ENCODE measurements around the gene ARAP3. TPM values are rescaled to one million over a fixed set of nuclear protein-coding genes. Genes with fewer than 3 reads are reported as not detected.

The ARAP3 gene
- polyA plus RNA-seq, 5 donors, result 35.3 to 50.1 (median 42.3) TPM

DNA sequence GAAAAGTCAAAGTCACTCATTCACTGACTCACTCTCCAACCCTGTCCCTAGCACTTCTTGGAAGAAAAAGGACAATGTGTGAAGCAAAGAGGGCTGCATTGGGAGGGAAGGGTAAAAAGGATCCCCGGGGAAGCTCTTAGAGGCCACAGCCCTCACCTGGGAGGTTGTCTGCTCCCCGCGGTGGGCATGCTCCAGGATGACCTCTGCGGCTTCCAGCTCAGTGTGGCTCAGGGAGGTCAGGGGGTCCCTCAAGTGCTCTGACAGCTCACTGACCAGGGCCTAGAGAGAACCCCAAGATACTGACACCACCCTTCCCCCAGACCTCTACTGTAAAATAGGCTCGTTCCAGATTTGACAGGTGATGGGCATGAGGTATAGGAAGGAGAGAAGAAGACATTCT is 34.8 kb downstream of the ARAP3 start:
- no peak for DNase-seq

DNA sequence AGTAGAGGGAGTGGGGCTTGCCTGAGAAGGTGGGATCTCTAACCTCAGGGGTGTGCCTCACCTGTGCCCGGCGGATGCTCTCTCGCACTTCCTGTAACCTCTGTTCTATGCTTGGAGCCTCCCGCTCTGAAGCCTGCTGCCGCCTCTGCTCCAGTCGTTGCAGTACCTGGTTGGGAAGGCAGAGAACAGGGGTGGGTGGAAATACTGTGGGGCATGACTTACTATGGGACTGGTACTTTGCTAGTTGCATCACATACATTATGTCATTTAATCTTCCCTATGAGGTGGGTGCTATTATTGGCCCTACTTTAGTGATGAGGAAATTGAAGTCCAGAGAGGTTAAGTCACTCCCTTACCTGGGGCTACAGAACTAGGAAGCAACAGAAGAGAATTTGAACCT is 36.0 kb downstream of the ARAP3 start:
- no peak for DNase-seq

DNA sequence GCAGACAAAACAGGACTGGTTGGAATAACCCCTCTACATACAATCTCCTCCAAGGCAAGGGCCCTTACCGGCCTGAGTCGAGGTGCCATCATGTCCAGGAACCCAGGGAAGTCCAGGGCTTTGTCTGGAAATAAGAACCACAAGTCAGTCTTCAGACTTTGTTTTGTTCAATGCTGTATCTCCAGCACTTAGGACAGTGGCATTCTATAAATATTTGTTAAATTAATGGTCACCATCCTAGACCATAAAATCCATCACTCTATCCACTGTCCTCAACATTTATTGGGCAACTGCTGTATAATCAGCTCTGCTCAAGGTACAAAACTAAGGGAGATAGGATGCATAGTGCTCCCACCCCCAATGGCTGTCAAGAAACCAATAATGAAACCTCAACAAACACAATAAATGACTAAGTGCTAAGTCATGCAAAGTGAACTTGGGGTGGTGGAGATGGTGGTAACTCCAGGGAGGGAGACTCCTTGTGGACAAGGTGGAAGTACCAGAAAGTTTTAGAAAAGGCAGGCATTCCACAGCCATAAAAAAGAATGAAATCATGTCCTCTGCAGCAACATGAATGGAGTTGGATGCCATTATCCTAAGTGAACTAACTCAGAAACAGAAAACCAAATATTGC is 40.3 kb downstream of the ARAP3 start:
- no peak for DNase-seq

DNA sequence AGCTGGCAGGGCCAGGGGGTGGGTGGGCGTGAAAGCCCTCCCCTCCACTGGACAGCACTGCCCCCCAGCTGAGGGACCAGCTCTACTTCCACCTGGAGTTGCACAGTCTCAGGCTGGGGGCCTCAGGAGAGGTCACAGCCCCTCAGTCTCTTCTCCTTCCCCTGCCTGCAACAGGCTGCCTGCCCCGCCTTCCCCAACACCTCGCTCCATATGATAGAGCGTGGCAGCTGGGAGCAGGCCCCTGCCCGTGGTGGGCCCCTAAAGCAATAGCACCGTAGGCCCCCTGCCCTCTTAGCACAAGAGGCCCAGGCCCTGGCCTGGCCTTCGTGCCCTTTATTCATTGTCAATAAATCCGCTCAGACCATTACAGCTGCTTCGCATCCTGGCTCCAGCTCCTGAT is 41.3 kb downstream of the ARAP3 start:
- DNase-seq, result no peak

DNA sequence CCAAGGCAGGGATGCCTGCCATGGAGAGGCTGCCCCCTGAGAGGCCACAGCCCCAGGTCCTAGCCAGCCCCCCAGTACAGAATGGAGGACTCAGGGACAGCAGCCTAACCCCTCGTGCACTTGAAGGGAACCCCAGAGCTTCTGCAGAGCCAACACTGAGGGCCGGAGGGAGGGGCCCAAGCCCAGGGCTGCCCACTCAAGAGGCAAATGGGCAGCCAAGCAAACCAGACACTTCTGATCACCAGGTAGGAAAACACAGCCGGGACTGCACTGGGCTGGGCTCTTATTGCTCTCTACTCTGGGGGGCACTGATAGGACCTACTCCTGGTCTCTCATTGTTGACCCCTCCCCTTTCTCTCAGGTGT is 42.0 kb downstream of the ARAP3 start:
- DNase-seq, result no peak

DNA sequence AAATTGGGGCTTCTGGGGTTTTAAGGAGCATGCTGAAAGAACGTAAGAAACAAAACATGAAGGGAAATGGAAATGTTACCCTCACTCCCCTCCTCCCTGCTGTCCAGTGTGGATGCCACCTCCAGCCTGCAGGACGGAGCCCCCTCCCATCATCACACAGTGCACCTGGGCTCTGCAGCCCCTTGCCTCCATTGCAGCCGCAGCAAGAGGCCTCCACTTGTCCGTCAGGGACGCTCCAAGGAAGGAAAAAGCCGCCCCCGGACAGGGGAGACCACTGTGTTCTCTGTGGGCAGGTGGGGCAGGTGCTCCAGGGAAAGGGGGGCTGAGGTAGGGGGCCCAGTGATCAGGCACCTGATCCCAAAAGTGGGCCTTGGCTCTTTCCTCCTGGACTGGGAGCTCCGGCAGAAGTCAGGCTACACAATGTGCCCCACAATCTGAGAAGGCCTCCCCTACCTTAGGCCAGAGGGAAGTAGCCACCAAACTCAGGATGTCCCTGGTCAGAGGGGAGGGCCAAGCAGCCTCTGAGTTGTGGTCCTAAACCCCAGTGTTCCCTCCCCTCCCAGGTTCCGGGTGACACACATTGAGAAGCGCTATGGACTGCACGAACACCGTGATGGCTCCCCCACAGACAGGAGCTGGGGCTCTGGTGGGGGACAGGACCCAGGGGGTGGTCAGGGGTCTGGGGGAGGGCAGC is 42.5 kb downstream of the ARAP3 start:
- no peak for DNase-seq

DNA sequence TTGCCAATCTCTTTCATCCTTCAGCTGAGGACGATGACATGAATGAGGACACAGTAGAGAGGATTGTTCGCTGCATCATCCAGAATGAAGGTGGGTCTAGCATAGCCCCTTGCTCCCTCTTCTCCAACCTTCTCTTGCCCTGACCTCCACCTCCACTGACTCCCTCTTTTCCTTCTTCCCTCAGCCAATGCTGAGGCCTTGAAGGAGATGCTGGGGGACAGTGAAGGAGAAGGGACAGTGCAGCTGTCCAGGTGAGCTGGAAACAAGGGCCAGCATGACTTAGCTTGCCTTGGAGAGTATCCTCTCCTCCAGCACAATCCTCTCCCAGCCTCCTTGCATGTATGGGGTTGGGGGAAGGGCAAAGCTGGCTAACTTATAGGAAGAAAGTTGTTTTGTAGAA is 43.3 kb downstream of the ARAP3 start:
- no peak for DNase-seq

DNA sequence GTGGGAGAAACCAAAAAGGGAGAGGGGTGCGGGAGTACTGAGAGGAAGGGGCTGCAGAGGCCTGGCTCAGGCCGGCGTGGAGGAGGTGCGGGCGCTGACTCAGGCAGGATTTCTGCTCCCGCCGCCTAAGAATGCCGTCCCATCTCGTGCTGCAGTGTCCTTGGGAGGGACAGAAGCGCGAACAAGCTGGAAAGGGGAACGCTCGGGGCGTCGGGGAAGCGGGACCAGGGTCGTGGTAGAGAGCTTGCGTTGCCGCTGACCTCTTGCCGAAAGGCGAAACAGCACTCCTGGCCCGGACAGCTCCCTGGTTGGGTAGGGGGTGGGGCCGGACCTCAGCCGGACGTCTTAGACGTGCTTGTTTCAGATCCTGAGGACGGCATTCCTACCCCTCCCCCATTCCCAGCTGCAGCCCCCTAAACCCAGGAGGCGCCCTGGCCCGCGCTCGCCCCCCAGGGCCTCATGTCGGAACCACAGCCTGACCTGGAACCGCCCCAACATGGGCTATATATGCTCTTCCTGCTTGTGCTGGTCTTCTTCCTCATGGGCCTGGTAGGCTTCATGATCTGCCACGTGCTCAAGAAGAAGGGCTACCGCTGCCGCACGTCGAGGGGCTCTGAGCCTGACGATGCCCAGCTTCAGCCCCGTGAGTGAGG is 44.1 kb downstream of the ARAP3 start:
- peak in 1 of 2 donors; percentile 37 for DNase-seq

DNA sequence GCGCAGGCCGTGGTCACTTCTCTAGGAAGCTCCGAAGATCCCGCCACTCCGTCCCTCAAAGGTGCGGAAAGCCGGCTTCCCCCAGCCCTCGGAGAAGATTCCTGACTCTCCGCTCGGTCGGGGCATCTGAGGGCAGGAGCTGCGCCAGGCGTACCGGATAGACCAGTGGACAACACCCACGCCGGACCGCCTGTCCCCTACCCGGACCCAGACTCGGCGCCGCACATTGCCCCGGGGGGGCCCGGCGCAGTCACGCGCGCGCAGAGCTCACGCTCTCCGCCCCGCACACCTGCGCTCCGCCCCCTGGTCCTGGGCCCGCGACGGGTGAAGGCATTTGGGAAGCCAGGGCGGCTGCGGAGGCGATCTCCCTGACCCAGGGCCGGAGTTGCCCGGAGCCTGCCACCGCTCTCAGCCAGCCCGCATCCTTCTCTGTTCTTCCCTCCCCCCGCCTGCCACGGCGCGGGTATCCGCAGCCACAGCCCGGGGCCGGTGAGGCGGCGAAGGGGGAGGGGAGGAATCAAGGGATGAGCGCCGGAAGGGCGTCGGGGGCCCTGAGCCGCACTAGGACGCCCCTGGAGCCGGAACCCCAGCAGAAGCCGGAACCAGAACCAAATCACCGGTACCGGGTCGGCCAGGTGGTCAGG is 44.8 kb downstream of the ARAP3 start:
- no peak for DNase-seq

DNA sequence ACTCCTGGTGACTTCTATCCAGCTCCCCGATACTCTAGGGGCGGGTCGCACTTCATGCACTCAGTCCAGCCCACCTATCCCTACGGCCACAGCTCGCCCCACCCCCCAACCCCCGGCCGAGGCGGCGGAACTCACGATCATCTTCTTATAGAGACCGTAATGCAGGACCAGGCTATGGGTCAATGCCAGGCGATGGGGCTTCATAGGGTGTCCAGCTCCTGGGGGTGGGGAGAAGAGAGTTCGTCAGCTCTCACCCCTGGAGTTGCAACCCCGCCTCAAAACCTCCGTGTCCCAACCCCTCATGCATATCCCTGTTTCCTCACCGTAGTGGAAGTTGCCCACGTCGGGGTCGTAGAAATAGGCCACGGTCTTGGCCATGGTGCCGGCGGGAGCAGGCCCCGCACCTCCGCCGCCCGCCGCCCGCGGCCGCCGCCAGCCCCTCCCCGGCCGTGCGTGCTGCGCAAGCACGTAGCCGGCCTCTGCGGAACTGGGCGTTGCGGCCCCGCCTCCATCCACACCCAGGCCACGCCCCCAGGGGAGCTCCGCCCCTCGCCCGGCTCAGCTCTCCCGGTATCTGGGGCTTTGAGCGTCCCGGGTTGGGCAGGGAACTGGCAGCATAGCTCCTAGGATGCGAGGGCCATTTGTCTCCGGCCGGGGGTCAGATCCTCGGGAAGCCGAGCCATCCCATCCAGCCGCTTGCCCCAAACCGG is 45.5 kb downstream of the ARAP3 start, which contains the start of the genes HDAC3 and RELL2:
TSS of gene HDAC3 (minus strand) at position 437 of the 710 bp plus-strand sequence. CDS start at position 378, 59 bp downstream.
TSS of gene RELL2 (plus strand) at position 585 of the 710 bp plus-strand sequence. CDS start 1,229 bp downstream, outside the sequence.
- DNase-seq, result peak; percentile 88 to 92

DNA sequence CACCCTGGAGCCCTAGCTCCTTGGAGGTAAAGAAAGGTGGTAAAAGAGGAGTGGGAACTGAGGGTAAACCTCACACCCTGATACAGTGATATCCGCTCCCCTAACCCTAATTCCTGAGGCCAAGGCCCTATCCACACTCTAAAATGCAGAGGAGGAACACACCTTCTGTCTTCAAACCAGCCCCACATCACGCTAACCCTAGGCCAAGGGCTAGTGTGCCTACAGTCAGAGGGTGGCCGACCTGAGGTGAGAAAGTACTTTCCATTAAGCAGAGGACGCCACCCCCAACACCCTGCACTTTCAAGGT is 46.0 kb downstream of the ARAP3 start:
- no peak for DNase-seq

DNA sequence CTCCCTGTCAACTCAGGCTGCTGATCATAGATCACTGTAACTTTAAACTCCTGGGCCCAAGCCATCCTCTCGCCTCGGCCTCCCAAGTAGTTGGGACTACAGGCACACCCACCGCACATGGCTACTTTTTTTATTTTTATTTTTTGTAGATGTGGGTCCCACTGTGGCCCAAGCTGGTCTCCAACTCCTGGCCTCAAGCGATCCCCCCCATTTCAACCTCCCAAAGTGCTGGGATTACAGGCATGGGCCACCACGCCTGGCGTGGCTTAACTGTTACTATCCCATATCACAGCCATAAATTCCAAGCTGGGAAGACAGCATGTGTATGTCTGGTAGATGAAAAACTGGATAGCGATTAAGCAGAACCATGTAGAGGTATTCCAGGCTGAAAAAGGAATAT is 46.4 kb downstream of the ARAP3 start:
- DNase-seq, result no peak

DNA sequence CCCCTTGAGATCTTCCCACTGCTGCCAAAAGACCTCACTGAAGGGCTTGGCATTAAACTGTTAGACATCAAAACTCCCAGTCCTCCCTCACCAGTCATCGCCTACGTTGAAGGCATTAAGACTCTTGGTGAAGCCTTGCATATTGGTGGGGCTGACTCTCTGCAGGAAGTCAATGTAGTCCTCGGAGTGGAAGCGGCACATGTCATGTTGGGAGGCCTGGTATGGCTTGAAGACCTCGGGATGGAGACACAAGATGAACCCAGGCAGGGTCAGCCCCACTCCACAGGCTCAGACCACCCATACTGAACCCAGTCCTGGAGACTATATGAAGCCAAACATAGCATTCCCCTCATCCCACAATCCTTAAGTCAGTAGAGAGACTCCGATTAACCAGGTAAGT is 47.3 kb downstream of the ARAP3 start:
- no peak for DNase-seq

DNA sequence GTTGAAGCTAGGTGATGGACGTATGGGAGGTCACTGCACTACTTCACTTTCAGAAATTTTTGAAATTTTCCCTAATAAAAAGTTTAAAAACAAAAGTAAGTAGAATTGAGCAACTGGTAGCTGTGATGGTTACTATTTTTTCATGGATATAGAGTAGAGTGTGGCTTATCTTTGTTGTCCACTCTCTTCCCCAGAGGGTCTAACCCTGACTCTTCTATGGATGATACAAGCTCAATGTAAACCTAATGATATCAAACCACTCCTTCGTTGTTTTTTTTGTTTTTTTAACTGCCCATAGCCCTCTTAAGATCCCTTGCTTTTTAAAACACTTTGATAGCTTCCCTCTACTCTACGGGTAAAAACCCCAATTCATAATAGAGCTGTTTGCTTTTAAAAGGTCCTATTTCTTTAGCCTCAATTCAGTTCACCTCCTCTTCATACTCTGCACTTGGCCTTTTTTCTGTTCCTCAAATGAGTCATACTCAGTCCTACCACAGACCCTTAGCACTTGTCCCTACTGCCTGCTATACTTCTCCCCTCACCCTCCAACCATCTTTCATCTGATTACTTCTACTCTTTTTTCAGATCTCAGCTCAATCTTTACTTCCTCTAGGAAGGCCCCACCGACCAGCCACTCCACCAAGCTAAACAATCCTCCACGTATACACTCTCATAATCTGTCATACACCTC is 48.0 kb downstream of the ARAP3 start:
- no peak for DNase-seq

DNA sequence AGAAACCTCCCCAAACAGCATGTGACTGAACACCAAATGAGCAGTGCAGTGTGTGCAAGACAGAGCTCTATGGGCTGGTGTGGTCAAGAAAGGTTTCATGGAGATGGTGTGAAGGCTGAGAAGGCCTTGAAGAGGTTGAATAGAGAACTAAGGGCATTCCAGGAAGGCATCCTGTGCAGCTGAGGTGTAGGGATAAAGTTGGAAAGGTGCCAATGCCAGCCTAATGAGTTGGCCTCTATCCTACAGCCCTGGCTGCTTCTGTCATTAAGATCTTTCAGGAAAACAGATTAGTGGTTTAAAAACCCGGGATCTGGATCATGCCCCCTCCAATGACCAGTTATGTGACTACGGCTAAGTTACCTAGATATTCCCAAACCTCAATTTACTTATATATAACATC is 49.4 kb downstream of the ARAP3 start:
- DNase-seq, result no peak

DNA sequence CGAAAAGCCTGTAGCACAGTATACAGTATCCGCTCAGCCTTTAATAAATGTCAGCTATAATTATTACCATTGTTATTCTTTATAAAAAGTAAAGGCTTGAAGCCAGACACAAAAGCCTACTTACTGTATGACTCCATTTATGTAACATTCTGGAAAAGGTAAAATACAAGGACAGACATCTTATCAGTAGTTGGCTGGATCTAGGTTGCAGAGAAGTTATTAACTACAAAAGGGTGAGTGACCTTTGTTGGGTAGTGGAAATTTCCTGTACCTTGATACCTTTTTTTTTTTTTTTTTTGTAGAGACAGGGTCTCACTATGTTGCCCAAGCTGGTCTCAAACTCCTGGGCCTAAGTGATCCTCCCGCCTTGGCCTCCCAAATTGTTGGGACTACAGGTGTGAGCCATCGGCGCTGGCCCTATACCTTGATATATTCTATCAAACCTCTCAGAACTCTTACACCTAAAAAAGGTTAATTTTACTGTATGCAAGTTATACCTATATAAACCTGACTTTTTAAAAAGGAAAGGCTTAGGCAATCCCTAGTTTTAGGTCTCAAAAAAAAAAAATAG is 51.4 kb downstream of the ARAP3 start:
- DNase-seq, result no peak

DNA sequence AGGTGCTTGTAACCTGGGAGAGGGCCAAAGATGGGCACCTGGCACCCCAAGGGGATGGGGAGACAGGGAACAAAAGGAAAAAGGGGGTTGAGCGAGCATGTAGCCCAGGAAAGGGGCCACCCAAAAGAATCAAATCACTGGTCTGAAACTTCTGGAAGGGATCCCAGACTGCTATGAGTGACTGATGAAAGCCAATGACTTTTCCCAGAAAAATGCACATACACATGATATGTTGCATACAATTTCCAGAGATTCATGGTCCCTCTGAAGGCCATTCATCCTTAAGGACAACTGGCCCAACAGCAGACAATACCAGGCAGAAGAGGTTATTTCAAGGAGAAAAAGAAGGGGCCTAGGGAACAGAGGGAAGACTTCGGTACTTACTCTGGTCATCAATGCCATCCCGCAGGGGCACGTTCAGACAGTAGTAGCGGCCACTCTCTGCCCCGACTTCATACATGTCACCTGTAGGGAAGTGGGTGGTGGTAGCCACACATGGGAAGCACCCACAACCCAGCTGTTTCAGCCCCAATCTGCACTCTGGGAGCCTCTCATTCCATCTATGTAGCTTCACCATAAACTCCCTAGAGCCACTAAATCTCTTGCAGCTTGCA is 53.7 kb downstream of the ARAP3 start:
- DNase-seq, result no peak

DNA sequence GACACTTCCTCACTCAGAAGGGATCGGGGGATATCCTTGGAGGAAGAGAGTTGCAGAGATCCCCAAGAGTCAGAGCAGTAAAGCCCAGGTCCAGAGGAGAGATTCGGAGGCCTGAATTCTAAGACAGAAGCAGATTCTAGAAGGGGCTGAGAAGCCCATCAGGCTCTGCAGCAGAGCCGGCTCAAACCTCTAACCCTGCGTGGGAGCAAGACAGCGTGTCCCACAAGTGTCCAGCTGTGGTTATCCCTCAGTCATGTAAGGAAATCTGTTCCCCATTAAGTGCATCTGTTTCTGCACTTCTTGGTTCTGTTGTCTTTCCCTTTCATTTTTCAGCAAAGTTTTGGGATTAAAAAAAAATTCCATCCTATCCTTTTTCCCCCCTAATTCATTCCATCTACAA is 58.4 kb downstream of the ARAP3 start:
- no peak for DNase-seq

DNA sequence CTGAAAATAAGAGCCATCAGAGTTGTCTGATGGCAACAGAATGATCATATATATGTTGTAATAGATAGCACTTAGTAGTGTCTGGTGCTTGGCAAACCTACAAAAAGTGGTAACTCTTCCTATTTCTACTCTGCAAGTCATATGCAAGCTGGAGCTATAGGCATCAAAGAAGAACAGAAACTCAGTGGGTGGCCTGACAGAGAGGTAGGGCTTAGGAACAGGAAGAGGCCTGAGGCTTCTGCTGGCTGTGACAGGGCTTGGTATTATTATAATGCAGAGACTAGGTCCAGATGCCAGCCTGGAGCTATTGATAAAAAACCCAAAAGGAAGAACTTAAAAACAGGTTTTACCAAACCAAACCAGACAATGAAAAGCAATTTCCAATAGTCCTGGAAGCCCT is 58.8 kb downstream of the ARAP3 start:
- DNase-seq, result no peak

DNA sequence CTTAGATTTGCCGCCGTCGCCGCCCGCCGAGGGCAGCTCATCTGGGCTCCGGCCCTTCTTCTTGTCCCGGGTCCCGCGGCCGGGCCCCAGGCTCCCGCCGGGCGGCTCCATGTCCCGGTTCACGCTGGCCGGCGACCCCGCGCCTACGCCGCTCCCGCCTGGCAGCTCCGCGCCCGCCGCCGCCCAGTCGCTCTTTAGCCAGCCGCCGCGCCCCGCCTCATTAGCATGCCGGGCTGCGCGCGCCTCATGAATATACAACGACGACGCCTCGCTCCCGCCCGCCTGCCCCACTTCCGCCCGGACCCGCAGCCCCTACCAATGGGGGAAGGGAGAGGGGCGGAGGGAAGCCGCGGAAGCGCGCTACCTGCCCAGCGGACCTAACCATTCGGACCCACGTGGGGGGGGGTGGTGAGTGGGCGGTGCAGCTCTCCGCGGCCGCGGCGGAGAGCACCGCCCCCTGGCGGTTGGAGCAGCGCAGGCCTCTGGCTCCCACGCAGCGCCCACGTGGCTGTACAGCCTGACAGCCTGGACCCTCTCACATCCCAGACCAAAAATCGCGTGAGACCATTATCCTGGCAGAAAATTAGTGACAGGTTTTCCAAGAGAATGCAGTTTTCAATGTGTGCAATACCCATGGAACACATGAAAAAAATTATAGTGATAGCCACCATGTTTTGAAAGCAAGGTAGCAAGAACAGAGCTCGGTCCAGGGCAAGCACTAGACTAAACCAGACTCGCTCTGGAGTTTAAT is 63.1 kb downstream of the ARAP3 start, which contains the start of gene DIAPH1:
TSS of gene DIAPH1 (minus strand) at position 197 of the 751 bp plus-strand sequence. CDS start at position 111, 86 bp downstream.
- peak; percentile 97 to 98 for DNase-seq
